Kasumi-1 (cell line): ENCODE results near the gene CHMP2A.
"Not testable (repeated sequence)": the region's sequence is repeated elsewhere in the genome, so short reads cannot be mapped to it uniquely, and the experiment has no call there.

Experiments
- DNase-seq, 2 experiments: peaks; one replicate each; lab custom pipeline; 2025; lab: John Stamatoyannopoulos, UW

CHMP2A gene

GRCh38 chr19:58511353-58512208 lies 43.3 kb downstream of the CHMP2A start, which contains the start of gene SLC27A5:
Gene SLC27A5 (minus strand): TSS chr19:58511992. CDS start chr19:58511955, 37 bp downstream.
- DNase-seq, result no peak

GRCh38 chr19:58510084-58510862 lies 44.6 kb downstream of the CHMP2A start:
- no peak for DNase-seq

- no peak for DNase-seq
These were observed 45.2 kb downstream of the CHMP2A start for GRCh38 chr19:58509731-58510083.

- not testable (repeated sequence) for DNase-seq
These were observed 47.2 kb downstream of the CHMP2A start for GRCh38 chr19:58507602-58508223.
